ENCODE measurements around the gene GPR85.
"Not testable (repeated sequence)": the region's sequence is repeated elsewhere in the genome, so short reads cannot be mapped to it uniquely, and the experiment has no call there.

Gene GPR85

DNA sequence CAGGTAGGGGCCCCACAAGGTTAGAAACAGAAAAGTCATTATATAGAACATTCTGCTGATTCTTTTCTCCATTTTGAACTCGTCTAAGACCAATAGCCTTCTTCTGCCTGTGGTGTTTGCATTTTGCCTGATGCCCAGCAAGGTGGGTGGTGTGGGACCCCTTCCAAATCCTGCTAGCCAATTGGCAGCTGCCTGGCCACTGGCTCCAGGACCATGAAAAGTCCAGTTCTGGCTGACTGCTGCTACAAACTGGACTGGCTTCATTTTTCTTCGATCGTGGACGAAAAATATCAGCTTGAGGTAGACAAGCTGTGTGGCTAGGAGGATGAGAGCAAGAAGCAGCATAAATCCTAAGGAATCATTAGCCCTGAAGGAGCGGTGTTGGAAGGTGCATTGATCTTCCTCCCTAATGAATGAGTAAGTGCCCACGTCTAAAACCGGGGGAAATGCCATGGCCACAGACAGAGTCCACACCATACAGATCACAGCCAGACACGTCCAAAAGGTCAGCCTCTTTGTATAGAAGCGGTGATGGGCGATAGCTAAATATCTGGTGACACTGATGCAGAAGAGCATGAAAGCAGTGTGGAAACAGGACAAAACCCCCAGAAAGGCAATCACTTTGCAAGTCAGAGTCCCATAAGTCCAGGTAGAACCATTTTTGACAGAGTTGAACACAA, 2.7 kb downstream of the GPR85 start:
- no peak for DNase-seq

DNA sequence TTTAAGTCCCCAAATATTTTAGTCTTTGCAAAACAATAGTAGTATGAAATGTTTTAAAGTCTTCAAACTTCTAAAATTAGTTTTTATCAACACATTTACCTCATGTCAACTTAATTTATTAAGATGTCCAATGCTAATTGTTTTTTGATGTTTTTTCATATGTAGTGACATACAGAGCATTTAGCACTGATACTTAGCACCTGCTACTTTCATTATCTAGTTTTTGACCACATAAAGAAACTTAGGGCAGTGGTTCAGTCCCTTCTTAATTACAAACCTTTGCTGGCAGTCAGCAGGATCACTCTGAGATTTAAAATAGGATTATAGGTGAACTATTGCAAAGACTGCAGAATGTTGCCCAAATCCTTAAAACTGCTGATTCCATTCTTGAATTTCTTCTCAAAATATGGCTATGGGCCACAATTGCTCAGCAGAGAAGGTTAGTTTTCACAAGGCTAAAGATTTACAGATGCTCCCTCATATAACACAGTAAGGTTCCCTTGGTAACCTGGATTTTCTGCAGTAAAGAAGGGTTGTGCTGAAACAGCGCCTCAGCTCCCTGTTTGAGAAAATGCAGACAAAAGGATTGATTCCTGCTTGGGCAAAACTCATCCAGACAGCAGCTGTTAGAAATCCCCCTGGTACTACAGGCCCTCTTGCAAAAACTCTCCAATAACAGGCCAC, 3.4 kb downstream of the GPR85 start:
- DNase-seq: no peak

DNA sequence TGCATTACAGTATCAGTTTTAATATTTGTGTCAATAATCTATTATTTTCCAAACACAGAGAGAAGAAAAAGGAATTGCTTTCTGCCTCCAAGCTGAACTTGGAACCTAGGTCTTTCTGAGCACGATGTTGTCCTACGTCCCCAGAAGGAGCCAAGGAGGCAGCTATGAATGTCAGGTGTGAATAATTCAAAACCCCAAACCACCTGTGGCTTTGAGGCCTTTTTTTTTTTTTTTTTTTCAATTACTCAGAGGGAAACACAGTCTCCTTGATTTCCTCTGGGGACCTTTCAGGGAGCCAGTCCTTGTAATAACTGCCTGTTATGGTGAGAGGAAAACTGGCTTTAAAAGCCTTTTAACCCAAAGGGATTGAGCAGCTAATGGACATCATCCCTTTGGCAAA, 8.3 kb downstream of the GPR85 start:
- DNase-seq: peak; percentile 5

DNA sequence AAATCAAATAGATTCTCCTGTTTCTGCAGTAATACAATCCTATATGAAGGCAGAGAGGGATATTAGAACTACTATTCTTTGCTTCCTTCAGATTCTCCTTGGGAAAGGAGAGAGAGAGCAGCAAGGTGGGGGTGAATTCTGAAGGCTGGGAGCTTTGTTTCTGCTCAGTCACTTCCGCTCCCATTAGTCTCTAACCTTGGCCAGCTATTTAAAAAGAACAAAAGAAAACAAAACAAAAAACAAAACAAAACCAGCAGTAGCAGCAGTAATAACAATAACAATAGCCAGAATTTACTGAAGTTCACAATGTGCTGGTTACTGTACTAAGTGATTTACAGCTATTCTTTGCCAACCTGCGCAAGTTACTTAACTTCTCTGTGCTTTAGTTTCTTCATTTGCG, 9.9 kb downstream of the GPR85 start:
- DNase-seq: no peak

DNA sequence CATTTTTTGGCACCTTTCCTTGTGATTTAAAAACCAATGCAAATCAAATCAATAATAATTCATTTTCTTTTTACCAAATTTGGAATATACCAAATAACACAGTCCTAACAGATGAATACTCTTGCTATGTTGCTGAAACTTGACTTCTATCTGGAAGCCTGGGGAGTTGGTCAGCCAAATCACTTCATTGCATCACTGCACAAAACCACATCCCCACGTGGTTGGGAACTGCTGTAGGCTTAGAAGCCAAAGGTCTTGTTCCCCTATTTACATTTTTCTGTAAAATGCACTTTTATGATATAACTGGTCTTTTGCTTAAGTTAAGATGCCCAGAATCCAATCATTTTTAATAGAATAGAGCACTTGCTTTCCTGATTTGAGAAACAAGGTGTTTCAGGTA, 15.2 kb downstream of the GPR85 start:
- no peak for DNase-seq

DNA sequence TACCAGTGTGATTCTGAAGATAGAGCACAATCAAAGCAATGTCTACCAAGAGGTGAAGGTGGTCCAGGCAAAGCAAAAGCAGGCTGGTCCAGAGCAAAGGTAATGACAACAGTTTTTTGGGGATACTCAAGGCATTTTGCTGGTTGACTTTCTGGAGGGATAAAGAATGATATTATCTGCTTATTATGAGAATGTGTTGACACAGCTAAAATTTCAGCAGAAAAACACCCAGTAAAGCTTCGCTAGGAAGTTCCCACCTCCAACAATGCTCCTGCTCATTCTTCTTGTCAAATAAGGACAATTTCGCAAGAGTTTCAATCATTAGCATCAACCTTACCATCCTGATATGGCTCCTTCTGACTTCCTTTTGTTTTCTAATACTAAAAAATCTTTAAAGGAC, 24.1 kb downstream of the GPR85 start:
- DNase-seq: no peak

DNA sequence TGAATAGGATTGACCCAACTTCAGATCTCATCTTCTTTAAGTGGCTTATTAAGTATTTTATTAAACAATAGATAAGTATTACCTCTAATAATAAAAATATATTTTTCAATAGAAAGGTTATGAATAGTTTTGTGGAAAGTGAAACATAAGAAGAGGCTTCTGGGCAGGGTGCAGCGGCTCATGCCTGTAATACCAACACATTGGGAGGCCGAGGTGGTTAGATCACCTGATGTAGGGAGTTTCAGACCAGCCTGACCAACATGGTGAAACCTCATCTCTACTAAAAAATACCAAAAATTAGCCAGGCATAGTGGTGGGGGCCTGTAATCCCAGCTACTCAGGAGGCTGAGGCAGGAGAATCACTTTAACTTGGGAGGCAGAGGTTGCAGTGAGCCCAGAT, 26.5 kb downstream of the GPR85 start:
- no peak for DNase-seq

DNA sequence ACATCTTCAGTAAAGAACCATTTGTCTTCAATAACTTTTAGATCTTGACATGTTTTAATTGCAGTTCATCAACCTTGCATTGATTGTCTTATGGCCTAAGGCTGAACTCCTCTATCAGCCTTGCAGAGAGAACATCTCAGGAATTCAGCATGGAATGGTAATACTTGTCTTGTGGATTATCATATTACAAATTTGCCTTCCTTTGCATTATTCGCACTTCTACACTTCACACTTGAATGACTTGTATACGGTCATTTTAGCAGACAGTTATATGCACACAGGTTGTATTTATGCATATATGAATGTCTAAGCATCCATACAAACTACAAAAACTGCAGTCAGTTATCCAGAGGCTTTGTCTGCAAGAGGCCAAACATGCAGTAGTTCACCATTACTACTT, 31.7 kb downstream of the GPR85 start:
- DNase-seq: no peak

DNA sequence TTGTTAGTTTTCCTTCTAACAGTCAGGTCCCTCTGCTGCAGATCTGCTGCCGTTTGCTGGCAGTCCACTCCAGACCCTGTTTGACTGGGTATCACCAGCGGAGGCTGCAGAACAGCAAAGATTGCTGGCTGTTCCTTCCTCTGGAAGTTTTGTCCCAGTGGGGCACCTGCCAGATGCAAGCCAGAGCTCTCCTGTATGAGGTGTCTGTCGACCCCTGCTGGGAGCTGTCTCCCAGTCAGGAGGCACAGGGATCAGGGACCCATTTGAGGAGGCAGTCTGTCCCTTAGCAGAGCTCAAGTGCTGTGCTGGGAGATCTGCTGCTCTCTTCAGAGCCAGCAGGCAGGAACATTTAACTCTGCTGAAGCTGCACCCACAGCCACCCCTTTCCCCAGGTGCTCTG, 32.4 kb downstream of the GPR85 start:
- DNase-seq: not testable (repeated sequence)

DNA sequence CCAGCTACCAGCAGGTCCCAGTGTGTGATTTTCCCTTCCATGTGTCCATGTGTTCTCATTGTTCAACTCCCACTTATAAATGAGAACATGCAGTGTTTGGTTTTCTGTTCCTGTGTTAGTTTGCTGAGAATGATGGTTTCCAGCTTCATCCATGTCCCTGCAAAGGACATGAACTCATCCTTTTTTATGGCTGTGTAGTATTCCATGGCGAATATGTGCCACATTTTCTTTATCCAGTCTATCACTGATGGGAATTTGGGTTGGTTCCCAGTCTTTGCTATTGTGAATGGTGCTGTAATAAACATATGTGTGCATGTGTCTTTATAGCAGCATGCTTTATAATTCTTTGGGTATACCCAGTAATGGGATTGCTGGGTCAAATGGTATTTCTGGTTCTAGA, 37.4 kb downstream of the GPR85 start:
- not testable (repeated sequence) for DNase-seq

DNA sequence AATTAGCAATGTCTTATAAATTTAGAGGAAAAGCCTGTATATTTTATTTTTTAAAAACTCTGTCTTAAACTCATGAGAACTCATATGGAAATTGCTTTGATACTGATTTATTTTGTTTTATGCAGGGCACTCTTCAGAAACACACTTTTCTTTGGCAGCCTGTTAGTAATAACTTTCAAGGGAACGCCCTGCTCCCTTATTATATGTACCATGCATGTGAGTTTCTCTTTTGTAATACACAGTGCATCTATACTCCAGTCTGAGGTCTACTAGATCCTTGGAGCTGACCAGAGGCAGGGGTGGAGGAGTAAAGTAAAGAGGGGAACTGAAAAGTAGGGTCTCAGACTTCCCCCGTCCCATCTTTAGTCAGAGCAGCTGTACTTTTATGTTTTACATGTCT, 40.2 kb downstream of the GPR85 start:
- no peak for DNase-seq

DNA sequence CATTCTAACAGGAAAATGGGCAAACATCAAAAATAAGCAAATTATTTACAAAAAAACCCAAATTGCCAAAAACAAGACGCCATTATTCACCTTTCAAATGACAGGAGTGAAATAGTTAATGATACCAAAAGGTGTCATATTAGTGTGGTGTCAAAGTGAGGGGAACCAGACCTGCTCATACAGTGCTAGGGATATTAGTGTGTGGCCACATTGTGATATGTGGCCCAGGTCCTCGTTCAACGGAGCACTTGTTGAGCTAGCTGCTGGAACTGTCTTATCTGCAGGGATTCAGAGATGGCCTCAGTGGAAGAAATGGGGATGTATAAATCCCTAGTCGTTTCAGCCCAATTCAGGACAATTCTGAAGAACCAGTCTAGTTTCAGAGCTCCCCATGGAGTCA, 41.2 kb downstream of the GPR85 start:
- DNase-seq: no peak

DNA sequence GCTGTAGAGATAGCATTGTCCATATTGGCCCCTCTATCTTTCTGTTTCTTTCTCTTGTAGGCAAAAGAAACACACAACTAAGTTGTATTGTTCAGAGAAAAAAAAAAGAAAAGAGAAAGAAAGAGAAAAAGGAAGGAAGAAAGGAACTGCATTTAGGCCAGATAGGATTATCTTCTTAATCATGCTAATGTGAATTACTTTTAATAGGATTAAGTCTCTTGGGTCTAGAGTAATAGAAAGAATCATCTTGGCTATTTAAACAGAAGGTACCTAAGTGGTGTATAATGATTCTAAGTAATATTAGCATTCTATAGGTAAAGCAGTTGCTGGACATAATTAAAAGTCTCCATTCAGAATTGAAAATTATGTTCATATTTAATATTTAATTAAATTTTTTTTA, 42.2 kb downstream of the GPR85 start:
- no peak for DNase-seq

DNA sequence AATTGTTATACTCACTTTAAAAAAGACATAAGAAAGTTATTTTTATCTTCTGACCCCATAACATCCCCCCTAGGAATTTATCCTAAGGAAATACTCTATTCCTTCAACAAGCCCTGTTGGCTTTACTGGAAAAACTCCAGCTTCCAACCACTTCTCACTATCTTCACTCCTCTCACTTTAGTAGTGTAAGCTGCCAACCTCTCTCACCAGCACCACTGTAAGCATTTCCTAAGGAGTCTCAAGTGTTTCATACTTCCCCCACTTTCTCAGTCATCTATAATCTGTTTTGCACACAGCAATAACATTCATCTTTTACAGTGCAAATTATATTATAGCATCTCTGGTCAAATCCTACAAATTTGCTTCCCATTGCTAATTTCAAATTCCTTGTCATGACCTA, 45.8 kb downstream of the GPR85 start:
- DNase-seq: no peak

DNA sequence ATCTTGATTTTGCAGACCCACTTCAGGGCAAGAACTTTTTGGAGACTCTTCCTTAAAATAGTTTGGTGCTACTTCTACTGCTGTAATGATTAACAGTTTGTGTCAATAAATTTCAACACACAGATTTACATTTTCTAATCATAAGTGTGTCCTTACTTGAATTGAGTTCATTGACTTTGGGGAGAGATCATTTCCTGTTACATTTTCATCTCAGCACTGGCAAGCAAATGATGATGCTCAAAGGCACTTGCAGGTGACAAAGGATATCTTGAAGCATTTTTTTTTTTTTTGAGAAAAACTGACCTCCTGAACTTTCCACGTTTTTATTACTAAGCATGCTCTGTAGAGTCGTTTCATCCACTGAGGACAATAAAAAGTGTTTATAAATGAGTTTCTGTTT, 52.7 kb downstream of the GPR85 start:
- DNase-seq: no peak

Data from NCI-H2171 treated with DMSO at 0.1 percent for 48 hours (cell line).